AG04449 (cell line): Measurements from ENCODE around the gene CLK4.

Source experiments
- CTCF ChIA-PET: fragments of 350-600 bp; formaldehyde crosslinking; extraction: SDS; loops from one replicate; lab custom pipeline; 2021; ENCODE audit warnings: antibody characterized with exemption; lab: Yijun Ruan, JAX
- POLR2A ChIA-PET: fragments of 400-600, 350-600 bp; formaldehyde crosslinking; extraction: SDS; loops from one replicate; lab custom pipeline; 2020; ENCODE audit warnings: antibody characterized with exemption, inconsistent platforms; lab: Yijun Ruan, JAX
- DNase-seq: peaks from one replicate; pipeline ENCODE4 v3.0.0-alpha.2; 2010; ENCODE audit warnings: low read depth, low spot score
- H3K4me3 ChIP-seq: 2 replicates; pipeline ENCODE4 v1.5.1; 2011; ENCODE audit warnings: low read depth, mild to moderate bottlenecking, control low read depth, low read length
- CTCF ChIP-seq: IDR thresholded peaks from one replicate; pipeline ENCODE4 v1.5.1; 2011; ENCODE audit warnings: mild to moderate bottlenecking, moderate library complexity, low read length, control low read depth, inconsistent platforms; ENCODE audit not compliant: insufficient read depth; ENCODE audit errors: missing control alignments

CLK4 gene

GRCh38 chr5:178661836-178662540 lies 35.1 kb upstream of the CLK4 start:
- POLR2A ChIA-PET: no interaction called here
- no peak for DNase-seq
- TF ChIP-seq CTCF: no peak
- CTCF ChIA-PET: no interaction called here
- H3K4me3 ChIP-seq: no peak overlapping the region

- CTCF ChIA-PET: no interaction called here
- peak; percentile 72 for DNase-seq
- H3K4me3 ChIP-seq: no peak overlapping the region
- POLR2A ChIA-PET: no interaction called here
- no peak for TF ChIP-seq CTCF
These were observed 24.4 kb upstream of the CLK4 start for GRCh38 chr5:178651046-178651810.

- no peak for DNase-seq
- no peak overlapping the region for H3K4me3 ChIP-seq
- ChIA-PET CTCF (no interaction called here), POLR2A (no interaction called here)
- TF ChIP-seq CTCF: no peak
These were observed 23.4 kb upstream of the CLK4 start for GRCh38 chr5:178650214-178650613.

- no peak for DNase-seq
- POLR2A ChIA-PET: no interaction called here
- CTCF ChIA-PET: no interaction called here
- no peak overlapping the region for H3K4me3 ChIP-seq
- TF ChIP-seq CTCF: no peak
These were observed 22.7 kb upstream of the CLK4 start for GRCh38 chr5:178649580-178649979.

- ChIA-PET CTCF (interaction anchor here (0.5 kb wide), 1 partner anchor 410 kb away, joined by 3 read pairs; no protein-coding TSS in a partner anchor), POLR2A (no interaction called here)
- no peak overlapping the region for H3K4me3 ChIP-seq
- TF ChIP-seq CTCF: no peak
- DNase-seq: no peak
These were observed 18.1 kb upstream of the CLK4 start for GRCh38 chr5:178644826-178645545.
